Cardiac fibroblast (primary cell): ENCODE data around the gene PBOV1.

Experiments
- DNase-seq, 2 donors: peaks; one replicate each; pipeline versions ENCODE4 v3.0.0 to v3.0.0-alpha.2; 2010; ENCODE audit warnings: low read depth in 2 of 2
- H3K4me3 ChIP-seq, 2 donors: replicated peaks in 1 of 2; 1 replicate in 1 of 2; 2 replicates in 1 of 2; pipeline ENCODE4 v1.5.1; 2011; ENCODE audit warnings: low read depth in 2 of 2, low read length in 2 of 2, mild to moderate bottlenecking in 2 of 2, moderate library complexity in 1 of 2
- TF ChIP-seq, protein P1 (sequence below): IDR thresholded peaks from one replicate; pipeline ENCODE4 v1.5.1; 2011; ENCODE audit warnings: low read depth, mild to moderate bottlenecking, low read length, inconsistent platforms

Gene PBOV1

DNA sequence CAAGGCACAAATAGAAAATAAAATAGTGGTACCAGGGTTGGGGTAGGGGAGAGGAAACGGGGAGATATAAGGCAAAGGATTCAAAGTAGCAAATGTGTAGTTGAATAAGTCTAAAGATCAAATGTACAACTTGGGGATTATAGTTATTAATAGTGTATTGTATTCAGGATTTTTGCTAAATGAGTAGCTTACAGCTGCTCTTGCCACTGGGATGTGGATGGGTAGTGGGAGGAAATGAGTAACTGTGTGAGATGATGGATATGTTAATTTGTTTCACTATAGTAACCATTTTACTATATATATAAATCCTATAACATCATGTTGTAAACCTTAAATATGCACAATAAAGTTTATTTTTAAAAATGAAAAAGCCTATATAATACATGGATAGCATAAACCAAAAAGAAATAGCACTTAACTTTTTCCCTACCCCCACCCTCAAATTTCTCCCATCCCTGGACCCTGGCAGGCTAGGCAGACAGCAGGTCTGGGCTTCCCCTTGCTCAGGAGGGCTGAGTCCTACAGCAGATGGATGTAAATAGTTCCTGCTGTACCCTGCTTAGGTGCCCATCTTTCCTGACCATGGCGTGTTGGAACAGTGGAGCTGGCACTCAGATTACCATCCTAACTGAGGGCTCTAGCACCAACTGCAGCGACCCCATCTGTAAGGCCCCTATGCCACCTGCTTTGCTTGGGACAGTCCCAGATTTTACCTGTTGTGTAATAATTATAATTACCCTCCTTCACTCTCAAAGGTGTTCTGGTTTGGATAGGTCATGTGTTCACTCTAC is 28.6 kb upstream of the PBOV1 start:
- DNase-seq = no peak
- H3K4me3 ChIP-seq = no peak overlapping the region
- TF ChIP-seq, protein P1, sequence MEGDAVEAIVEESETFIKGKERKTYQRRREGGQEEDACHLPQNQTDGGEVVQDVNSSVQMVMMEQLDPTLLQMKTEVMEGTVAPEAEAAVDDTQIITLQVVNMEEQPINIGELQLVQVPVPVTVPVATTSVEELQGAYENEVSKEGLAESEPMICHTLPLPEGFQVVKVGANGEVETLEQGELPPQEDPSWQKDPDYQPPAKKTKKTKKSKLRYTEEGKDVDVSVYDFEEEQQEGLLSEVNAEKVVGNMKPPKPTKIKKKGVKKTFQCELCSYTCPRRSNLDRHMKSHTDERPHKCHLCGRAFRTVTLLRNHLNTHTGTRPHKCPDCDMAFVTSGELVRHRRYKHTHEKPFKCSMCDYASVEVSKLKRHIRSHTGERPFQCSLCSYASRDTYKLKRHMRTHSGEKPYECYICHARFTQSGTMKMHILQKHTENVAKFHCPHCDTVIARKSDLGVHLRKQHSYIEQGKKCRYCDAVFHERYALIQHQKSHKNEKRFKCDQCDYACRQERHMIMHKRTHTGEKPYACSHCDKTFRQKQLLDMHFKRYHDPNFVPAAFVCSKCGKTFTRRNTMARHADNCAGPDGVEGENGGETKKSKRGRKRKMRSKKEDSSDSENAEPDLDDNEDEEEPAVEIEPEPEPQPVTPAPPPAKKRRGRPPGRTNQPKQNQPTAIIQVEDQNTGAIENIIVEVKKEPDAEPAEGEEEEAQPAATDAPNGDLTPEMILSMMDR = no peak

DNA sequence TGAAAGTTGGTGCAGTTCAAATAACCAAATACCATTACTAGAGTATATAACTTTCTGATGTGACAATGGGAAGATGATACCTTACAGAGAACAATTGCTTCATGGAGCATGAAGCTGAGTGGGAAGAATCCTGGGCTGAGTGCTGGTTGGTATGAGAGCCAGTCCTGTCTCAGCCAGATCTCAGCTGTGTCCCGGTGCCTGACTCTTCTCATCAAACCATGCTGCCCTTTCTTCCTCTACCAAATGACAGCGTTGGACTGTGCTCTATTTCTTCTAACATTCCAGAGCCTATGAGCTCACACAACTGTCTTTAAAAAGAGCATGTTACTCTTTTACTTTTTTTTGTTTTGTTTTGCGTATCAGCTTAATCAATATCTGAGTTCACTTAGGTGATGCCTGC is 27.5 kb upstream of the PBOV1 start:
- TF ChIP-seq, protein P1 = no peak

DNA sequence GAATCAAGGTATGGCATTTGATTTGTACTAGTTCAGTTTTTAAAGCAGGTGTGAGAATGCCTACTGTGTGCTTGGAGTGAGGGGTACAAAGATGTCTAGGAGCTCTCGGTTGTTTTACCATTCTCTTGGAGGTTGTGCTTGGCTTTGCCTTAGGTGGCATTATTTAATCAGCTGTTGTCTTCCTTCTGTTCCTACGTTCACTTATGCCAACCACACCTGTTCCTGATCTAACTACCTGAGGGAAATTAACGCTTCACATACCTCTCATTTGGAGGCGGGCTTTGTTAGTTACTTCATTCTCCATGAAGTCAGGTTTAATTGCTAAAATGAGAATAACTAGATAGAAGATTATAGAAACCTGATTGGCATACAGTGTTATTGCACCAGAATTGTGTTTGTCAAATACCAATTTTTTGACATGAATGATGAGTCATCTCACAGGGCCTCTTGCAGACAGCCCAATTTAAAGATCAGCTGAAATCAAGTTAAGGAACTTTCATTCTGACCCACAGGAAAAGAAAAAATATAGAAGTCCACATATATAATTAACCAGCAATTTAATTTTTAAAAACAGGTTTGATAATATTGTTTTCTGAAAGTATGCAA is 24.8 kb upstream of the PBOV1 start:
- TF ChIP-seq, protein P1 = no peak
- H3K4me3 ChIP-seq = no peak overlapping the region
- DNase-seq = no peak

More for the DNA sequence above, 27.5 kb upstream of the PBOV1 start:
- DNase-seq = no peak
- no peak overlapping the region for H3K4me3 ChIP-seq

DNA sequence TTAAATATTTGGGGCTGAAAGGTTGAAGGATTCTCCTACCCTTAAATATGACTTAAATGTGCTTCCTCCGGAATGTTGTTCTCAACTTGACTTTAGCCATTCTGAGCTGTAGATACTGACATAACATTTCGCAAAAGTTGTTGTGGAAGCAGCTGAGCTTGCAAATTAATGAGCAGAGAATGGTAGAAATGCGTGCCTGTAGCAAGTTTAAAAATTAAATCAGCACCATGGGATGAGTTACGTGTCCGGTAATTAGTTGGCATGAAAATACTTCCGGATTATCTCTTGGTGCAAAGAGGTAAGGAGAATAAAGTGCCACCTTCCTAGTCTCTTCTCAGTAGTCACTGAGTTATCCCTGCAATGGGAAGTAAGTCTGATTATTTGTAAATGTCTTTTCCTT is 23.6 kb upstream of the PBOV1 start:
- H3K4me3 ChIP-seq = no peak overlapping the region
- DNase-seq = no peak
- TF ChIP-seq, protein P1 = no peak

DNA sequence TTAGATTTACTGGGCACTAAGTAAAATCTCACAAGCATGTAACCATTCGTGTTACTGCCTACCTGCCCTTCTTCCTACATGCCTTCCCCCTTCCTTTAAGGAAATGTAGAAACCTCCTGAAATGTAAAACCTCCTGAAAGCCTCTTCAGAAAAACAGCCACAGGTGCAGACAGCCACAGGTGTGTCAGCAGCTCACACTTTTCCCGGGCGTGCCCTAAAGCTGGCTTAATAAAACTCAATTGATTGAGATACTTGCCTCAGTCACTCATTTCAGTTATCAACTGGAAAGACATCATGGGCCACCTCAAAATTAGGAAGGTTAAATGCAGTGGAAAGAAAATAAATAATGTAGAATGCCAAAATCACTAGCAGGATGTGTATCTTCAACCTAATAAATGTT is 23.1 kb upstream of the PBOV1 start:
- H3K4me3 ChIP-seq = no peak overlapping the region
- TF ChIP-seq, protein P1 = no peak
- no peak for DNase-seq

DNA sequence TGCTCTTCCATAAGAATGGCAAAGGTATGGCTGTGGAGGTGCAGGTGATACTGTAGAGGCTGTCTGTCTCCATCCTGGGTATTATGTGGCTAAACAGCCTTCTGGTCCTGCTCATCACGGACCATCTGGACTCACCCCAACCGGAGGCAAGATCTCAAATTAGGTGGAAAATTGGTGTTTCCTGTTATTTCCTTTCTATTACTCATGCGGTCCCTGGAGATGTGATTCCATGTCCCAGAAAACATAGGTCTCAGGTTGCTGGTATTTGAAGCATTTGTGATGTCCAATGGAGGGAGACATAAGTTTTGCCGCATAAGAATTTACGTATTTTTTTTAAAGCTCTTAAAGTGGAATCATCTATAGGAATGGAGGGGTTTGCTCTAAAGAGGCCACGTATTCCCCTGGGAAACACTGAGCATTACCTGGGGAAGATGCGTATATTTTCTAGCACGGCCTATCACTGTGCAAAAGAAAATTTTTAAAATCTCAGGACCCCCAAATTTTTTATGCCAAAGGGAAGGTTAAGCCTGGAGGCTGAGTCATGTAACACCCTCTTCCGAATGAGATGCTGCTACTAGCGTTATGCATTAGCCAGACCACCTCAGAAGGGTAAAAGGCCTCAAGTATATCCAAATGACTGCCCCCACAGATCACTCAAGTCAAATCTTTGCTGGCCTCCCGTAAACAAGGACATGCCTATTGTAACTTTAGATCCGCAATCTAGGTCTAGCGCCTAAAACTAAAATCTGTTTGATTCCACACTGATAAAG is 22.4 kb upstream of the PBOV1 start:
- DNase-seq = peak in 1 of 2 donors; percentile 64
- H3K4me3 ChIP-seq = no peak overlapping the region
- TF ChIP-seq, protein P1 = no peak
